Lung microvascular endothelial cell (primary cell): ENCODE results near the gene FGF10. TPM values are rescaled to one million over a fixed set of nuclear protein-coding genes. Genes with fewer than 3 reads are reported as not detected.

ENCODE experiments used
- DNase-seq, 2 donors: peaks; one replicate each; pipeline versions ENCODE4 v3.0.0 to v3.0.0-alpha.2; 2010; ENCODE audit warnings: low read depth in 2 of 2
- total RNA-seq: library from RNA; depleted of rRNA; stranded (reverse); fragments of >200 nt; gene quantifications from 2 replicates; pipeline ENCODE4 v1.2.1, GENCODE V29; 2014

The FGF10 gene
- total RNA-seq, 1 donor from 2014 or later: not detected

- DNase-seq: no peak
Observed at GRCh38 chr5:44358421-44358820, 30.8 kb downstream of the FGF10 start.

- DNase-seq: no peak
Observed at GRCh38 chr5:44356231-44356630, 33.0 kb downstream of the FGF10 start.

DNA sequence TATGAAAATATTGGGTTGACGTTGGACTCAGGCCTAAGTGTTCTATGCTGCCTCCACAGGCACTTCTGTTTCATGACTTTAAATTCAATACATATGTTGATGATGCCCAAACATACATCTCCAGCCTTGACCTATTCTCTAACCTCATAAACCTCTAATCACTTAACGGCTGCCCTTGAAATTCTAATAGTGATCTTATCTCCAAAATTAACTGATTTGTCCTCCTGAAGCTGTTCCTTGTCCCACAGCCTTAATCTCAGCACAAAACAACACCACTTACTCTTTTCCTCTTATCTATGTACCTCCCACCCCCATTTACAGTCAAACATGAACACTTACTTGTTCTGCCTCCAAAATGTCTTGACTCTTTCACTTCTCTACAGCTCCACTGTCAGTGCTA, 43.3 kb downstream of the FGF10 start:
- no peak for DNase-seq

- DNase-seq: no peak
Observed at GRCh38 chr5:44336708-44337107, 52.5 kb downstream of the FGF10 start.

DNA sequence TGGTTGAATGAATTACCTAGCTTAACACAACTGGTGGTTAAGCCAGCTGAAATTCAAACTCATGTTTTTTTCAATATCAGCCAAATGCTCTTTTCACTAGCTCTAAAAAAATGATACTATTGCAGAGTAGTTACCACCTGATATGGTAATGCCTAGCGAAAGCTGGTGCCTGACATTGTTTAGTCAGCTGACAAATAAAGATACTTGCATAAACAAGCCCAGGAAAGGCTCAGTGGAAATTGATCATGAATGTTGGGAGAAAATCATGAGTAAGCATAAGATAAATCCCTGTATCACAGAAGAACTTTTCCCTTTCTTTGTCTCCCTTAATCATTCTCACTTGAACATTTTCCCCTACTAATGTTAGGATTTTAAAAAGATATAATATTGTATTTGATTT, 54.6 kb downstream of the FGF10 start:
- DNase-seq: peak; percentile 4 to 7

DNA sequence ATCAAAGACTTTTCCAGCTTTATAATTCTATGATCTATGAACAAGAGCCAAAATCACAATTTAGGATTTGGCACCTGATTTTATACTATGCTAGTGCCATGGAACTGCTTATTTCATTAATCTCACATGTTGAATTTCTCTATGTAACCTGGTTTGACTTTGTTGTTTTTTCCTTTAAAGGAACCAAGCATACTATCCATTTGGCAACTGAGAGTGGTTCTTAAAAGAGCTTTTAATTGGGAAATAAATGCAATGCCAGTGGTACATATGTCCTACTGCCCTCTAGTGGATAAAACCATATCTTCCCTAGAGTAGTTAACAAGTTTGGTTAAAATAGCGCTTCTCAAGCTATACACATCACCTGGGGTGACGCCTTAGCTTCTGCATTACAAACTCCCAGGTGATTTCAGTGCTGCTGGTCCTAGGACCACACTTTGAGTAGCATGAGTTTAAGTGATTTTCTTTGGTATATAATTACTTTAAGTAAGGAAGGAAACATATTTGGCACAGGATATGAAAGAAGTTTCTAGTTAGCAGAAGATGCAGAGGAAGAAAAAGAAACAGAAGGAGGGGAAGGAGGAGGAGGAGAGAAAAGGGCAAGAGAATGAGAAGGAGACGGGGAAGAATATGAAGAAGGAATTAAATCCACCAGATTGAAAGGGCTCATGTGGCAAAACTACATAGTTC, 56.8 kb downstream of the FGF10 start:
- peak; percentile 53 to 66 for DNase-seq

DNA sequence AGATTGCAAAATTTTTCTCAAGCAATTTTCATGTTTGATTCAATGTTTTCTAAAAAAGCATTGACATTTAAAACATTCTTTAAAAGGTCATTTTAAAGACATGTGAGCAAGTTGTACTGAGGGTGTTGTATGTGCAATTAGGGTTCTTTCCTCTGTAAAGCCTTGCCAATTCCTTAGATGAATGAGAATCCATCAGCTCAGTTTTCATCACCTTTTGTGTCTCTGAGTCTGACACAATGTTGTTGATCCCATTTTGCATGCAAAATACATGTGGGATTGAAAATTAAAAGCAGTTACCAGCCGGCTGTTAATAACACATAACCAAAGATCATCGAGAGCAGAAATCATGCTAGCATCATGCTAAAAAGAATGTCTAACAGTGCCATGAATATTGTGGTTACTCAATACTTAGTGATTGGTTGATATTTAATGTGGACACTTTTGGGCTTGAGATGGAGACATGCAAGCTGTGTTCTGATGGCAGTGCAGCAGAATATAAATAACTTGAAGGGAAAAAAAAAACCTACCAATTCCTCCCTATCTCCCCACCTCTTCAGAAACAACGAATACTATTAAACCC, 57.7 kb downstream of the FGF10 start:
- DNase-seq: no peak

DNA sequence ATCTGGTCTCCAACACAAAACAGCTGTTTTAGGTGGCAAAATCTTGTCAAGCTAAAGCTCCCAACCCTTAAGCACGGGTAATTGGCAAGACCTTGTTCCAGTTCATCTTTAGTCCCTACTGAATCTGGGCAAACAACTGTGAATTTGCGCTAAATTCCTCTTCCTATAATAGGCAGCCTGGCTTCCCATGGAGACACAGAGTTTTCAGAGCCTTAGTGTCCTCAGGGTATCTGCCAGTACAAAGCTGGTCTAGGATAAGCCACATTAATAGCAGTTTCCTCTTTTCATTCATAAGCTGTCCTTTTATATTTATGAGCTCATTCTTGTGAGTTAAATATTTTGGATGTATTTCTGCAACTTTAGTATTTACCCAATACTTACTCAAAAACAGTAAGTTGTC, 59.5 kb downstream of the FGF10 start:
- no peak for DNase-seq

GRCh38 chr5:44321144-44321725, 68.0 kb downstream of the FGF10 start:
- no peak for DNase-seq

DNA sequence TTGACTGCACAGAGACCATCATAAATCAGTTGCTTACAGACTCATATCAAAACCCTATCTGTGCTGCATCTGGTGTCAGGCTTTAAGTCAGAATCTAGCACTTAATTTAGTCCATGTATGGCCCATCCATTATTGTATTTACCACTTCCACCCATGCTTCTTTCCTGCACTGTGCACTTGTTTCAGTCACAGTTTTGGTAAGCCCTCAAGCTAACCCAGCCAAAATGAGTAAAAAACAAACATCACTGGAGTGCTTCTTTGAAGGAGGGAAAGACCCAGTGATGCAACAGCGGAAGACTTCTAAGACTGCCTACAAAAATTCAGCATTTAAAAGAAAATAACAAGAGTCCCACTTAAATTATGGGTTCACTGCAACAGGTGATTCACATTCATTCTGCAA, 69.0 kb downstream of the FGF10 start:
- no peak for DNase-seq

- no peak for DNase-seq
Observed at GRCh38 chr5:44318883-44319282, 70.3 kb downstream of the FGF10 start.

- DNase-seq: no peak
Observed at GRCh38 chr5:44312374-44312773, 76.8 kb downstream of the FGF10 start.

DNA sequence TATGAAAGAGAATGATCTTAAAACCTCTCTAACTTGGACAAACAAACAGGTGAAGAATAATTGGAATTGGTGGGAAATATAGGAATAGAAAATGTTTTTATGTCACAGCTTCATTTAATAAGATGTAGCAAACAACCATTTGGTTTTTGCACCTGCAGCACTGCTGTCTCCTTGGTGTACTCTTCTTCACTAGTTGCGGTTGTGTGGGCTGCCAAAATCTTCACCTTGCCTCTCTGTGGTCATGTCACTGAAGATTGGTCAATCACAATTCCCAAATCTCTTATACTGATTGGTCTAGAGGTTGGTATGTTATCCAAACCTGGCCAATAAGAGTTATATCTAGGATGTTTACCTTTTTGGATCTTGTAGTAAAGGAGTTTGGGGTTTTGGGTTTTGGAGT, 88.7 kb downstream of the FGF10 start:
- DNase-seq: no peak

- no peak for DNase-seq
Observed at GRCh38 chr5:44299394-44299793, 89.8 kb downstream of the FGF10 start.

GRCh38 chr5:44294516-44294915, 94.7 kb downstream of the FGF10 start:
- DNase-seq: no peak

DNA sequence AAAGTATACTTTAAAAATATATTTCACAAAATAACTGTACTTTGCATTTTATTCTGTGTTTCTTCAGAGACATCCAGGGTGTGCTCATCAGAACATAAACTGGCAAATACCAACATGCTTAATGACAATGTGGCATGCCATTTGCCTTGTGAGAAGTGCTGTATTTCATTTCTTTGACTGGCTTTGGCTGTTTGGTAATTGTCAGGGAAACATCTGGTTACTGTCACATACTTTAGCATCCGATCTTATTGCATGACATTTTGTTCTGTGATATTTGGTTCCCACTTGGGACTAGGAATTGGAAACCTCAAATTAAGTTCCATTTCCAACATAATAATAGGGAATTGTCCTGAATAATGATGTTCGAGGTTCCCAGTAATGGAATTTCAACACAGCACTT, 96.5 kb downstream of the FGF10 start:
- no peak for DNase-seq

DNA sequence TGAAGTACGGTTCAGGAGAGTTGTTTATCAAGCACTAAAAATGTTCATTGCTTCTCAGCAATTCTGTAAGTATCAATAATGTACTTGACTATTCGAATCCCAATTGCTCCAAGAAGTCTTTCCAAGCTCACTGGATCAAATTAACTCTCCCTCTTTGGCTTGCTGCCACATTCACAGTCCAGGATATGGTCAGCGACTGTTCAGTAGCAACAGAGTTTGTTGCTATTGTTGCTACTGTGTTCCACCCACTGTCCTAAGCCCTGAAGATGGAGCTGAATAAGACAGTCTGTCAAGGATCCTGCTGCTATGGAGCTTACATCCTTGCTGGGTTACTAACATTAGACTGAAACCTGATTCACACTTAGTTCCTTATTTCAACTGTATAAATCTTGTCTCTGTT, 110.8 kb downstream of the FGF10 start:
- no peak for DNase-seq

- no peak for DNase-seq
Observed at GRCh38 chr5:44275908-44276307, 113.3 kb downstream of the FGF10 start.

- no peak for DNase-seq
Observed at GRCh38 chr5:44275329-44275728, 113.9 kb downstream of the FGF10 start.

- no peak for DNase-seq
Observed at GRCh38 chr5:44267909-44268308, 121.3 kb downstream of the FGF10 start.

- DNase-seq: no peak
Observed at GRCh38 chr5:44266882-44267576, 122.2 kb downstream of the FGF10 start.

- no peak for DNase-seq
Observed at GRCh38 chr5:44265713-44266112, 123.5 kb downstream of the FGF10 start.

GRCh38 chr5:44260793-44261192, 128.4 kb downstream of the FGF10 start:
- no peak for DNase-seq
